PFSK-1 (cell line): ENCODE data around the gene FIBCD1. TPM values are rescaled to one million over a fixed set of nuclear protein-coding genes. Genes with fewer than 3 reads are reported as not detected.

Source experiments
- FOXP2 ChIP-seq: optimal IDR thresholded peaks from 2 replicates; pipeline ENCODE3; 2011; ENCODE audit warnings: borderline replicate concordance, control low read depth, inconsistent platforms; ENCODE audit not compliant: insufficient read depth; ENCODE audit errors: extremely low read length, extremely low read depth
- POLR2AphosphoS5 ChIP-seq: IDR thresholded peaks from 2 replicates; pipeline ENCODE4 v1.6.1; 2012; ENCODE audit warnings: low read depth, mild to moderate bottlenecking, control low read depth, low read length, moderate library complexity
- SIN3A ChIP-seq: IDR thresholded peaks from 2 replicates; pipeline ENCODE4 v1.6.1; 2012; ENCODE audit warnings: mild to moderate bottlenecking, low read length, moderate library complexity, borderline replicate concordance; ENCODE audit not compliant: insufficient read depth
- TAF1 ChIP-seq: IDR thresholded peaks from 2 replicates; pipeline ENCODE4 v1.6.1; 2012; ENCODE audit warnings: low read length, control low read depth, borderline replicate concordance; ENCODE audit not compliant: insufficient read depth
- polyA plus RNA-seq: library from polyadenylated mRNA; unstranded; fragments of >200 nt; gene quantifications from one replicate; pipeline ENCODE4 v1.2.1, GENCODE V29; 2012; ENCODE audit warnings: low read depth, missing spikeins; ENCODE audit not compliant: insufficient read length
- TF ChIP-seq, protein P1 (sequence below), 2 experiments: IDR thresholded peaks; 2 replicates each; pipeline versions ENCODE4 v1.6.1 to v1.8.0; 2011 to 2012; ENCODE audit warnings: low read depth in 2 of 2, low read length in 2 of 2, control low read depth in 1 of 2, inconsistent platforms in 1 of 2, mild to moderate bottlenecking in 1 of 2, moderate library complexity in 1 of 2; ENCODE audit not compliant: insufficient read depth in 1 of 2

Gene FIBCD1, protein sequence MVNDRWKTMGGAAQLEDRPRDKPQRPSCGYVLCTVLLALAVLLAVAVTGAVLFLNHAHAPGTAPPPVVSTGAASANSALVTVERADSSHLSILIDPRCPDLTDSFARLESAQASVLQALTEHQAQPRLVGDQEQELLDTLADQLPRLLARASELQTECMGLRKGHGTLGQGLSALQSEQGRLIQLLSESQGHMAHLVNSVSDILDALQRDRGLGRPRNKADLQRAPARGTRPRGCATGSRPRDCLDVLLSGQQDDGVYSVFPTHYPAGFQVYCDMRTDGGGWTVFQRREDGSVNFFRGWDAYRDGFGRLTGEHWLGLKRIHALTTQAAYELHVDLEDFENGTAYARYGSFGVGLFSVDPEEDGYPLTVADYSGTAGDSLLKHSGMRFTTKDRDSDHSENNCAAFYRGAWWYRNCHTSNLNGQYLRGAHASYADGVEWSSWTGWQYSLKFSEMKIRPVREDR
- 11.8 TPM for polyA plus RNA-seq

DNA sequence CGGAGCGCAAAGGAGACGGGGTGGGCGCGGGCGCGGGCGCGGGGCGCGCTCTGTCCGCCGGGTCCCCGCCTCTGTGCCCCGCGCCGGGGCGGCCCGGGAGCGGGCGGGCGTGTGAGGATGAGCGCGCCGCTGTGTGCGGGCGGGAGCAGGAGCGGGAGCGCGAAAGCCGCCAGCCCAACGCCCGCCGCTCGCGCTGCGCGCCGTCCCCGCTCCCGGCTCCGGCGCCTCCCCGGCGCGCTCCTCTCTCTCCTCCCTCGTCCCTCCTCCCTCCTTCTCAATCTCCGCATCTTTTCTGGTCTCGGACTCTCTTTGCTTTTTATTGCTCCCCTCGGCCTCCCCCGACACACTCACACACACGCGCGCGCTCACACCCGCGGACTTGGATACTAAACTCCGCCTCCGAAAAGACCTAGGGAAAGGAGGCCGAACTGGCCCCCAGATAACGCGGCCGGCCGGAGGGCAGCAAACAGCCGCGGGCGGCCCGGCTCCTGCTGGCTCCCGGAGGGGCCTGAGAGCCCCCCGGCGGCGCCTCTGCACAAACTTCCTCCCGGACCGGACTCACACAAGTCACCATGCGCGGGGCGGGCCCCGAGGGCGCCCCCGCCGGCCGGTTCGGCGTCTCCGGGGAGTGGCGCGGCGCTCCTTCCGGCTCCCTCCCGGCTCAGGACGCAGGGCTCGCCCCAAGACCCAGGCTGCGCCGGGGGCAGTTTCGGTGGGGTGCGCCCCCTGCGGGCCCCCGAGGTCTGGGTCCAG is at the start of gene FIBCD1:
FIBCD1 (minus strand) TSS at position 596 of the 753 bp plus-strand sequence. CDS start 640 bp downstream, outside the sequence.
- TF ChIP-seq TAF1 (no peak), FOXP2 (no peak), POLR2AphosphoS5 (no peak), SIN3A (no peak)
- TF ChIP-seq, protein P1, sequence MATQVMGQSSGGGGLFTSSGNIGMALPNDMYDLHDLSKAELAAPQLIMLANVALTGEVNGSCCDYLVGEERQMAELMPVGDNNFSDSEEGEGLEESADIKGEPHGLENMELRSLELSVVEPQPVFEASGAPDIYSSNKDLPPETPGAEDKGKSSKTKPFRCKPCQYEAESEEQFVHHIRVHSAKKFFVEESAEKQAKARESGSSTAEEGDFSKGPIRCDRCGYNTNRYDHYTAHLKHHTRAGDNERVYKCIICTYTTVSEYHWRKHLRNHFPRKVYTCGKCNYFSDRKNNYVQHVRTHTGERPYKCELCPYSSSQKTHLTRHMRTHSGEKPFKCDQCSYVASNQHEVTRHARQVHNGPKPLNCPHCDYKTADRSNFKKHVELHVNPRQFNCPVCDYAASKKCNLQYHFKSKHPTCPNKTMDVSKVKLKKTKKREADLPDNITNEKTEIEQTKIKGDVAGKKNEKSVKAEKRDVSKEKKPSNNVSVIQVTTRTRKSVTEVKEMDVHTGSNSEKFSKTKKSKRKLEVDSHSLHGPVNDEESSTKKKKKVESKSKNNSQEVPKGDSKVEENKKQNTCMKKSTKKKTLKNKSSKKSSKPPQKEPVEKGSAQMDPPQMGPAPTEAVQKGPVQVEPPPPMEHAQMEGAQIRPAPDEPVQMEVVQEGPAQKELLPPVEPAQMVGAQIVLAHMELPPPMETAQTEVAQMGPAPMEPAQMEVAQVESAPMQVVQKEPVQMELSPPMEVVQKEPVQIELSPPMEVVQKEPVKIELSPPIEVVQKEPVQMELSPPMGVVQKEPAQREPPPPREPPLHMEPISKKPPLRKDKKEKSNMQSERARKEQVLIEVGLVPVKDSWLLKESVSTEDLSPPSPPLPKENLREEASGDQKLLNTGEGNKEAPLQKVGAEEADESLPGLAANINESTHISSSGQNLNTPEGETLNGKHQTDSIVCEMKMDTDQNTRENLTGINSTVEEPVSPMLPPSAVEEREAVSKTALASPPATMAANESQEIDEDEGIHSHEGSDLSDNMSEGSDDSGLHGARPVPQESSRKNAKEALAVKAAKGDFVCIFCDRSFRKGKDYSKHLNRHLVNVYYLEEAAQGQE (IDR thresholded peaks at IDR 0.05; ENCODE audit: insufficient read depth in 1 of 2, low read depth in 2 of 2, low read length in 2 of 2), result no peak

DNA sequence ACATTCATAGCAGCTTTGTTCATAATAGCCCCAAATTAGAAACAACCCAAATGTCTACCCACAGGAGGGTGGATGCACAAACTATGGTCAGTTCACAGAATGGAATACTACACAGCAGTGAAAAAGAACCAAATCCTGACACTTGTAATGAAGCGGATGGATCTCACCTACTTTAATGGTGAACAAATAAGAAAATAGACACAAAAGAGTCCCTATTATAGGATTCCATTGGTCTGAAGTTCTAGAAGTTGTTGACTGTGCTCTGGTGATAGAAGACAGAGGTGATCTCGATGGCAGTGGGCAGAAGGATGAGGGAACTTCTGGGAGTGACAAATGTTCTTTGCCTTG is 49.3 kb upstream of the FIBCD1 start:
- TF ChIP-seq TAF1 (no peak), POLR2AphosphoS5 (no peak), SIN3A (no peak), FOXP2 (no peak)
- TF ChIP-seq, protein P1 (IDR thresholded peaks at IDR 0.05; ENCODE audit: insufficient read depth in 1 of 2, low read depth in 2 of 2, low read length in 2 of 2), result no peak

DNA sequence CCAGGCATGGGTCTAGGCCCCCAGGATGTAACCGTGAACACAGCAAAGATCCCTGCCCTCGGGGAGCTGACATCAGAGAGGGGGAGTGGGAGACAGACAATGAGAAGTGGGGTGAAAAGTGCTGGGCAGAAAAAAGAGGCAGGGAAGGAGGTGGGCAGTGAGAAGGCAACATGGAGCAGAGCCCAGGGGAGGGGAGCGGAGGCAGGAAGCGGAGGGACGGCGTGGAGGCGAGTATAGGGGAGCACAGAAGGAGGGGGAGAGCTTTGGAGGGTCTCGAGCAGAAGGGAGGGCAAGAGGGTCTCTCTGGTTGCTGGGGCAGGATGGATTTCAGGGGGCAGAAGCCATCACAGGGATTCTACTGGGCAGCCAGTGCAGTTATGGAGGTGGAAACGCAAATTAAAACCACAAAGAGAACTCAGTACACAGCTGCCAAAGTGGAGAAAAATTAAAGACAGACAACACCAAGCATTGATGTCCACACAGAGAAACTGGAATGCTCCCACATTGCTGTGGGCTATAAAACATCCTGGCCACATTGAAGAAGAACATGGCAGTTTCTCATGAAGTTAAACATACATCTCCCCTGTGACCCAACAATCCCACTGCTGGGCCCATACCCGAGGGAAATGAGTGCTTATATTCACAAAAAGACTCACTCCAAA is 48.8 kb upstream of the FIBCD1 start:
- no peak for TF ChIP-seq POLR2AphosphoS5
- TF ChIP-seq SIN3A, result no peak
- TF ChIP-seq, protein P1 (IDR thresholded peaks at IDR 0.05; ENCODE audit: insufficient read depth in 1 of 2, low read depth in 2 of 2, low read length in 2 of 2), result no peak
- no peak for TF ChIP-seq FOXP2
- TF ChIP-seq TAF1, result no peak

DNA sequence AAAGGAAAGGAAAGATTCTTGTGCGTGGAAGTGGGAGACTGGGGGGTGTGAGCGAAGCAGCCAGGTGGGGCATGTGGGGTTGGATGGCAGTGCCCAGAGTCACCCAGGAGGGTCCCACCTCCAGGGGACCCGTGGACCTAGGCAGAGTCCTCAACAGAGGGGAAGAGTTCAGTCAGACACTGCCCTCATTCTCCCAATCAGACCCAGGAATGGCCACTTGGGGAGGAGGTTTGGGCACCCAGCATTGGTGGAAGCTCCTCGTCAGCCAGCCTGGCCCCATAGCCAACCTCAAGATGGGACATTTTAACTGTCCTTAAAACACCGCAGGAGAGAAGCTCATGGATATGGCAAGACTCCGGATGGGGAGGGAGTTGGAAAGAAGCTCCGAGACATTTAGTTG is 48.0 kb upstream of the FIBCD1 start:
- TF ChIP-seq, protein P1 (IDR thresholded peaks at IDR 0.05; ENCODE audit: insufficient read depth in 1 of 2, low read depth in 2 of 2, low read length in 2 of 2), result no peak
- TF ChIP-seq FOXP2 (no peak), SIN3A (no peak), POLR2AphosphoS5 (no peak), TAF1 (no peak)
